ENCODE measurements around the gene NSUN5. TPM values are rescaled to one million over a fixed set of nuclear protein-coding genes. Genes with fewer than 3 reads are reported as not detected.

The NSUN5 gene
- 13.2 and 14.7 TPM in 2 replicates for total RNA-seq

DNA sequence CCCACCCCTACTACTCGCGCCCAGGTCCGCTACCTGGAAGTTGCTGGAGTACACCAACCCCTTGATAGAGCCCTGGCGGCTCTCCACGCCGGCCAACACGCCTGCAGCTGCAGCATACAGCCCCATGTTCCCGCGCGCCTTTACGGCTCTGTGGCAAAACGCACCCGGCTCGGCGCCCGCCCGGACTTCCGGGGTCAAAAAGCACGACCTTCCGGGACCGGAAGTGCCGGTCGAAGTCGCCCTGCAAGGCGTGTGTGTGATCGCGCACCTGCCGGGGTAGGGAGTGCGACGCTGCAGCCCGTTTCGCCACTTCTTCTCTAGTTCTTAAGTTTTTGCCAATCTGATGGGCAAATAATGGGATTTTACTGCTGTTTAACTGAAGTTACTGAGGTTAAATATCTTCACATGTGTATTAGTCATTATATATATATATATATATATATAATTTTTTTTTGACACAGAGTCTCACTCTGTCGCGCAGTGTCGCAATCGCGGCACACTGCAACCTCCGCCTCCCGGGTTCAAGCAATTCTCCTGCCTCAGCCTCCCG, at the start of gene NSUN5:
TSS of gene NSUN5 (minus strand) at position 162 of the 550 bp plus-strand sequence. CDS start at position 126, 36 bp downstream.
- DNase-seq (ENCODE audit: low read depth) = peak; percentile 70
- peak within 1 kb of the TSS; percentile 73 for H3K4me3 ChIP-seq (ENCODE audit: low read depth, low read length)
- TF ChIP-seq, protein P1, sequence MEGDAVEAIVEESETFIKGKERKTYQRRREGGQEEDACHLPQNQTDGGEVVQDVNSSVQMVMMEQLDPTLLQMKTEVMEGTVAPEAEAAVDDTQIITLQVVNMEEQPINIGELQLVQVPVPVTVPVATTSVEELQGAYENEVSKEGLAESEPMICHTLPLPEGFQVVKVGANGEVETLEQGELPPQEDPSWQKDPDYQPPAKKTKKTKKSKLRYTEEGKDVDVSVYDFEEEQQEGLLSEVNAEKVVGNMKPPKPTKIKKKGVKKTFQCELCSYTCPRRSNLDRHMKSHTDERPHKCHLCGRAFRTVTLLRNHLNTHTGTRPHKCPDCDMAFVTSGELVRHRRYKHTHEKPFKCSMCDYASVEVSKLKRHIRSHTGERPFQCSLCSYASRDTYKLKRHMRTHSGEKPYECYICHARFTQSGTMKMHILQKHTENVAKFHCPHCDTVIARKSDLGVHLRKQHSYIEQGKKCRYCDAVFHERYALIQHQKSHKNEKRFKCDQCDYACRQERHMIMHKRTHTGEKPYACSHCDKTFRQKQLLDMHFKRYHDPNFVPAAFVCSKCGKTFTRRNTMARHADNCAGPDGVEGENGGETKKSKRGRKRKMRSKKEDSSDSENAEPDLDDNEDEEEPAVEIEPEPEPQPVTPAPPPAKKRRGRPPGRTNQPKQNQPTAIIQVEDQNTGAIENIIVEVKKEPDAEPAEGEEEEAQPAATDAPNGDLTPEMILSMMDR (IDR thresholded peaks at IDR 0.05; ENCODE audit: insufficient read depth, low read depth, low read length) = no peak

GRCh38 chr7:73356159-73356558, 47.5 kb upstream of the NSUN5 start:
- H3K4me3 ChIP-seq (ENCODE audit: low read depth, low read length) = no peak overlapping the region
- no peak for DNase-seq (ENCODE audit: low read depth)
- TF ChIP-seq, protein P1 (IDR thresholded peaks at IDR 0.05; ENCODE audit: insufficient read depth, low read depth, low read length) = no peak

DNA sequence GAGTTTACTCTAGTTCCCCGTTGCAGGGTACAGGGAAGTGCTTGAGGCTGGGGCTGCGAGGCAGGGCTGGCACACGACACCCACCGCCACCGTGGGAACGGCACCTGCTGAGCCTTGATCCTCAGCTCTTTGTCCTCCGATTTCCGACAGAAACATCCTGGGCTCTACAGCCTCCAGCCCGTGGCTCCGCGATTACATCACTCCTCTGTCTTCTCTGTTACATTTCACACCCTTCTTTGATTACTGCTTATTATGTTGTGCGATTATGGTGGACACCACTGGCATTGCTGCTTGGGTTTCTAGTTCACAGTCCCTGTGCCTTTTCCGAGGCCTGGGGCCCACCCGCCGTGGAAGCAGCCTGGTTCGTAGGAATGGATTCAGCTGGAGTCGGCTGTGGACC, 46.2 kb upstream of the NSUN5 start:
- DNase-seq (ENCODE audit: low read depth) = no peak
- TF ChIP-seq, protein P1 (IDR thresholded peaks at IDR 0.05; ENCODE audit: insufficient read depth, low read depth, low read length) = no peak
- H3K4me3 ChIP-seq (ENCODE audit: low read depth, low read length) = no peak overlapping the region

GRCh38 chr7:73354196-73354595, 45.6 kb upstream of the NSUN5 start:
- no peak overlapping the region for H3K4me3 ChIP-seq (ENCODE audit: low read depth, low read length)
- no peak for DNase-seq (ENCODE audit: low read depth)
- TF ChIP-seq, protein P1 (IDR thresholded peaks at IDR 0.05; ENCODE audit: insufficient read depth, low read depth, low read length) = no peak

- TF ChIP-seq, protein P1 (IDR thresholded peaks at IDR 0.05; ENCODE audit: insufficient read depth, low read depth, low read length) = no peak
- no peak for DNase-seq (ENCODE audit: low read depth)
- H3K4me3 ChIP-seq (ENCODE audit: low read depth, low read length) = no peak overlapping the region
Observed at GRCh38 chr7:73353243-73353642, 44.6 kb upstream of the NSUN5 start.

GRCh38 chr7:73352784-73353183, 44.2 kb upstream of the NSUN5 start:
- no peak for DNase-seq (ENCODE audit: low read depth)
- H3K4me3 ChIP-seq (ENCODE audit: low read depth, low read length) = no peak overlapping the region
- TF ChIP-seq, protein P1 (IDR thresholded peaks at IDR 0.05; ENCODE audit: insufficient read depth, low read depth, low read length) = no peak
